HCT116 (cell line): ENCODE results near the gene DMRTC1B. TPM values are rescaled to one million over a fixed set of nuclear protein-coding genes. Genes with fewer than 3 reads are reported as not detected.
"Not testable (repeated sequence)": the region's sequence is repeated elsewhere in the genome, so short reads cannot be mapped to it uniquely, and the experiment has no call there.

ENCODE experiments used
- ATAC-seq: fragments of 200-7000 bp; cut with Tn5 transposase; 2 replicates; pipeline ENCODE4 v1.9.1; 2020; ENCODE audit warnings: mild to moderate bottlenecking, moderate library complexity
- BruUV-seq: library from RNA; stranded (reverse); fragments of 400-500 nt; replicated peaks from 2 replicates; lab custom pipeline; 2021; lab: Mats Ljungman, UMichigan
- CTCF ChIA-PET: fragments of 300-600 bp; sonication (Branson Sonifier 250); formaldehyde crosslinking; loops from one replicate; lab custom pipeline; 2021; ENCODE audit warnings: antibody characterized with exemption; lab: Charles Lee
- POLR2A ChIA-PET: fragments of 300-600, 350-600 bp; sonication (Branson Sonifier 250); formaldehyde crosslinking; loops from one replicate; lab custom pipeline; 2021; ENCODE audit warnings: antibody characterized with exemption; lab: Charles Lee
- RAD21 ChIA-PET, 2 experiments: fragments of 300-600 bp; sonication (Branson Sonifier 250); formaldehyde crosslinking; loops; one replicate each; lab custom pipeline; 2023; ENCODE audit warnings: low total read pairs in 2 of 2; ENCODE audit not compliant: uncharacterized antibody in 2 of 2, unreplicated experiment in 2 of 2, low non-redundant PET in 1 of 2; lab: Charles Lee
- DNase-seq: peaks from one replicate; pipeline ENCODE4 v3.0.0-alpha.2; 2010; ENCODE audit warnings: low read depth, low spot score
- H2AFZ ChIP-seq: fragments of 200-600 bp; shearing (Covaris generic), sonication (generic); 2 replicates; pipeline ENCODE4 v1.6.1; 2017; ENCODE audit warnings: low read depth, mixed run types, mixed read lengths, antibody characterized with exemption, low read length; ENCODE audit not compliant: poor library complexity, severe bottlenecking
- H3K27ac ChIP-seq: 2 replicates; pipeline ENCODE4 v1.5.1; 2012; ENCODE audit warnings: low read depth, low read length
- H3K27me3 ChIP-seq: fragments of 200-600 bp; sonication (generic); 2 replicates; pipeline ENCODE4 v1.6.1; 2016; ENCODE audit warnings: mixed run types, low read length, mixed read lengths; ENCODE audit not compliant: insufficient read depth
- H3K36me3 ChIP-seq, 2 experiments: fragments of 200-500 bp in 1 of 2; fragments of 200-600 bp in 1 of 2; sonication (Bioruptor generic) in 1 of 2; sonication (generic) in 1 of 2; 2 replicates each; pipeline versions ENCODE4 v1.5.1 to v1.6.1; 2014 to 2016; ENCODE audit warnings: low read length in 2 of 2, inconsistent platforms in 1 of 2, mixed read lengths in 1 of 2, mixed run types in 1 of 2; ENCODE audit not compliant: insufficient read depth in 2 of 2, control insufficient read depth in 1 of 2
- H3K4me1 ChIP-seq, 2 experiments: fragments of 200-600 bp in 1 of 2; sonication (generic) in 1 of 2; 2 replicates each; pipeline versions ENCODE4 v1.5.1 to v1.6.1; 2012 to 2017; ENCODE audit warnings: low read length in 2 of 2, inconsistent platforms in 1 of 2, mild to moderate bottlenecking in 1 of 2, mixed read lengths in 1 of 2, mixed run types in 1 of 2, moderate library complexity in 1 of 2; ENCODE audit not compliant: insufficient read depth in 2 of 2, control insufficient read depth in 1 of 2
- H3K4me2 ChIP-seq: fragments of 200-600 bp; sonication (generic); 2 replicates; pipeline ENCODE4 v1.6.1; 2017; ENCODE audit warnings: mixed run types, low read length, mixed read lengths
- H3K4me3 ChIP-seq, 2 experiments: fragments of 200-600 bp in 1 of 2; sonication (generic) in 1 of 2; replicated peaks in 1 of 2; 2 replicates each; pipeline ENCODE4 v1.5.1; 2011 to 2016; ENCODE audit warnings: low read length in 2 of 2, control low read depth in 1 of 2, low read depth in 1 of 2, mild to moderate bottlenecking in 1 of 2, mixed read lengths in 1 of 2, mixed run types in 1 of 2
- H3K79me2 ChIP-seq: fragments of 200-600 bp; sonication (generic); 2 replicates; pipeline ENCODE4 v1.6.1; 2017; ENCODE audit warnings: mild to moderate bottlenecking, mixed run types, low read length, moderate library complexity, mixed read lengths; ENCODE audit not compliant: insufficient read depth
- H3K9ac ChIP-seq: fragments of 200-600 bp; sonication (generic); 2 replicates; pipeline ENCODE4 v1.6.1; 2016; ENCODE audit warnings: low read length, mixed read lengths
- H3K9me2 ChIP-seq: fragments of 200-600 bp; sonication (generic), shearing (Covaris generic); 2 replicates; pipeline ENCODE4 v1.6.1; 2017; ENCODE audit warnings: mixed run types, mild to moderate bottlenecking, moderate library complexity; ENCODE audit not compliant: insufficient read depth
- H3K9me3 ChIP-seq, 2 experiments: fragments of 200-500 bp in 1 of 2; fragments of 200-600 bp in 1 of 2; sonication (Bioruptor generic) in 1 of 2; sonication (generic) in 1 of 2; 2 replicates each; pipeline ENCODE4 v1.6.1; 2014 to 2017; ENCODE audit warnings: low read length in 2 of 2, mixed read lengths in 2 of 2, inconsistent platforms in 1 of 2, low read depth in 1 of 2, mild to moderate bottlenecking in 1 of 2, mixed run types in 1 of 2, moderate library complexity in 1 of 2; ENCODE audit not compliant: control insufficient read depth in 1 of 2, insufficient read depth in 1 of 2
- H4K20me1 ChIP-seq: fragments of 200-600 bp; sonication (generic), shearing (Covaris generic); 2 replicates; pipeline ENCODE4 v1.6.1; 2017; ENCODE audit warnings: mixed run types, mild to moderate bottlenecking, moderate library complexity; ENCODE audit not compliant: insufficient read depth
- YY1 ChIP-seq: IDR thresholded peaks from 2 replicates; pipeline ENCODE4 v1.6.1; 2011; ENCODE audit warnings: low read length, low read depth, moderate library complexity, mild to moderate bottlenecking; ENCODE audit not compliant: insufficient replicate concordance; ENCODE audit errors: extremely low read depth
- intact Hi-C: fragments of 100-400 bp; cut with micrococcal nuclease; formaldehyde crosslinking; loops from 2 replicates; pipeline ENCODE4 v1.10.0; 2022
- total RNA-seq: library from RNA; stranded (reverse); gene quantifications from one replicate; pipeline ENCODE4 v1.2.1, GENCODE V29; 2021; ENCODE audit not compliant: unreplicated experiment
- TF ChIP-seq, protein P1 (sequence below), 3 experiments: fragments of 200-600 bp in 1 of 3; sonication (generic) in 1 of 3; IDR thresholded peaks in 2 of 3; conservative IDR thresholded peaks in 1 of 3; 2 replicates each; pipeline ENCODE4 v1.5.1; 2012 to 2017; ENCODE audit warnings: low read depth in 2 of 3, low read length in 2 of 3, antibody characterized with exemption in 1 of 3, borderline replicate concordance in 1 of 3, control low read depth in 1 of 3, mild to moderate bottlenecking in 1 of 3, mixed read lengths in 1 of 3, mixed run types in 1 of 3, moderate library complexity in 1 of 3; ENCODE audit not compliant: insufficient read depth in 1 of 3

The DMRTC1B gene
- total RNA-seq, 1 experiment from 2014 or later = not detected

GRCh38 chrX:72735561-72735960 lies 41.1 kb upstream of the DMRTC1B start (continued):
- TF ChIP-seq, protein P1, sequence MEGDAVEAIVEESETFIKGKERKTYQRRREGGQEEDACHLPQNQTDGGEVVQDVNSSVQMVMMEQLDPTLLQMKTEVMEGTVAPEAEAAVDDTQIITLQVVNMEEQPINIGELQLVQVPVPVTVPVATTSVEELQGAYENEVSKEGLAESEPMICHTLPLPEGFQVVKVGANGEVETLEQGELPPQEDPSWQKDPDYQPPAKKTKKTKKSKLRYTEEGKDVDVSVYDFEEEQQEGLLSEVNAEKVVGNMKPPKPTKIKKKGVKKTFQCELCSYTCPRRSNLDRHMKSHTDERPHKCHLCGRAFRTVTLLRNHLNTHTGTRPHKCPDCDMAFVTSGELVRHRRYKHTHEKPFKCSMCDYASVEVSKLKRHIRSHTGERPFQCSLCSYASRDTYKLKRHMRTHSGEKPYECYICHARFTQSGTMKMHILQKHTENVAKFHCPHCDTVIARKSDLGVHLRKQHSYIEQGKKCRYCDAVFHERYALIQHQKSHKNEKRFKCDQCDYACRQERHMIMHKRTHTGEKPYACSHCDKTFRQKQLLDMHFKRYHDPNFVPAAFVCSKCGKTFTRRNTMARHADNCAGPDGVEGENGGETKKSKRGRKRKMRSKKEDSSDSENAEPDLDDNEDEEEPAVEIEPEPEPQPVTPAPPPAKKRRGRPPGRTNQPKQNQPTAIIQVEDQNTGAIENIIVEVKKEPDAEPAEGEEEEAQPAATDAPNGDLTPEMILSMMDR (IDR thresholded peaks at IDR 0.05 in 2 of 3, conservative IDR thresholded peaks at IDR 0.05 in 1 of 3; ENCODE audit: borderline replicate concordance in 1 of 3, insufficient read depth in 1 of 3, low read depth in 2 of 3, low read length in 2 of 3) = no peak
- TF ChIP-seq YY1 = no peak
- TF ChIP-seq, all 23 proteins: peak for 0

- CTCF ChIA-PET = not testable (repeated sequence)
Observed at GRCh38 chrX:72745546-72745945, 31.1 kb upstream of the DMRTC1B start.

GRCh38 chrX:72748545-72748944 lies 28.1 kb upstream of the DMRTC1B start:
- H2AFZ ChIP-seq, CTCF ChIA-PET, H3K4me3 ChIP-seq, H3K27me3 ChIP-seq, BruUV-seq, H4K20me1 ChIP-seq, H3K79me2 ChIP-seq, DNase-seq, H3K27ac ChIP-seq, H3K36me3 ChIP-seq, H3K4me2 ChIP-seq, H3K9me2 ChIP-seq, RAD21 ChIA-PET, intact Hi-C loops, H3K9ac ChIP-seq, POLR2A ChIA-PET, H3K9me3 ChIP-seq, H3K4me1 ChIP-seq, ATAC-seq: not testable (repeated sequence)

More at GRCh38 chrX:72745546-72745945, 31.1 kb upstream of the DMRTC1B start:
- H3K9ac ChIP-seq, intact Hi-C loops, H3K9me3 ChIP-seq, H3K79me2 ChIP-seq, H3K36me3 ChIP-seq, H3K27ac ChIP-seq, H2AFZ ChIP-seq, H4K20me1 ChIP-seq, RAD21 ChIA-PET, ATAC-seq, DNase-seq, H3K9me2 ChIP-seq, H3K4me2 ChIP-seq, BruUV-seq, POLR2A ChIA-PET, H3K4me1 ChIP-seq, H3K27me3 ChIP-seq, H3K4me3 ChIP-seq: not testable (repeated sequence)

DNA sequence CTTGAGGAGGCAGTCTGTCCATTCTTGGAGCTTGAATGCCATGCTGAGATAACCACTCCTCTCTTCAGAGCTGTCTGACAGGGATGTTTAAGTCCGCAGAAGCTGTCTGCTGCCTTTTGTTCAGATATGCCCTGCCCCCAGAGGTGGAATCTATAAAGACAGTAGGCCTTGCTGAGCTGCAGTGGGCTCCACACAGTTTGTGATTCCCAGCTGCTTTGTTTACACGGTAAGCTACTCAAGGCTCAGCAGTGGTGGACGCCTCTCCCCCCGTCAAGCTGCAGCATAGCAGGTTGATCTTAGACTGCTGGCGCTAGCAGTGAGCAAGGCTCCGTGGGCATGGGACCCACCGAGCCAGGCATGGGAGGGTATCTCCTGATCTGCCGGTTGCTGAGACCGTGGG lies 16.2 kb upstream of the DMRTC1B start:
- H3K4me1 ChIP-seq, POLR2A ChIA-PET, H3K4me3 ChIP-seq, H3K9me2 ChIP-seq, DNase-seq, H2AFZ ChIP-seq, H3K36me3 ChIP-seq, CTCF ChIA-PET, H3K27me3 ChIP-seq, H3K9ac ChIP-seq, H4K20me1 ChIP-seq, H3K27ac ChIP-seq, intact Hi-C loops, RAD21 ChIA-PET, H3K9me3 ChIP-seq, ATAC-seq, BruUV-seq, H3K4me2 ChIP-seq, H3K79me2 ChIP-seq: not testable (repeated sequence)

DNA sequence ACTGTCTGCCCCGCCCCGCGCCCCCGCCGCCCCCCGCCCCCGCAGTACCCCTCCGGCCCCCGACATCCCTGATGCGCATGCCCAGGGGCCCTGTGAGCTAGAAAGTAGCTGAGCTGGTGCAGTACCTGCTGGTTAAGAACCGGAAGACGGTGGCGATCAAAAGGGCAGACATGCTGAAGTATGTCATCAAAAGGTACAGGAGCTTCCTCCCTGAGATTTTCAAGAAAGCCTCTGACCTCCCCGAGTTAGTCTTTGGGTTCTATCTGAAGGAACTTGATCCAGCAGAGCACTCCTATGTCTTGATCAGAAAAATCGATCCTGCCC lies 739 bp downstream of the DMRTC1B start:
- peak; percentile 76 for ATAC-seq
- not testable (repeated sequence) for BruUV-seq

More for the DNA sequence above, 739 bp downstream of the DMRTC1B start:
- H3K9me2 ChIP-seq, H3K79me2 ChIP-seq, H3K27me3 ChIP-seq, H3K4me1 ChIP-seq, CTCF ChIA-PET, H2AFZ ChIP-seq, intact Hi-C loops, DNase-seq, H3K4me2 ChIP-seq, H3K36me3 ChIP-seq, H3K27ac ChIP-seq, POLR2A ChIA-PET, H3K4me3 ChIP-seq, RAD21 ChIA-PET, H3K9me3 ChIP-seq, H3K9ac ChIP-seq, H4K20me1 ChIP-seq: not testable (repeated sequence)
